GM10248 (cell line): Measurements from ENCODE around the gene AUTS2.

ENCODE experiments used
- CTCF ChIA-PET: fragments of 300-600 bp; sonication (Branson Sonifier 250); formaldehyde crosslinking; extraction: SDS; loops from one replicate; lab custom pipeline; 2021; ENCODE audit warnings: antibody characterized with exemption; lab: Yijun Ruan, JAX
- POLR2A ChIA-PET: fragments of 350-650 bp; sonication (Branson Sonifier 250); formaldehyde crosslinking; extraction: SDS; loops from one replicate; lab custom pipeline; 2020; ENCODE audit warnings: antibody characterized with exemption; lab: Yijun Ruan, JAX
- DNase-seq: peaks from one replicate; pipeline ENCODE4 v3.0.0; 2012; ENCODE audit errors: extremely low spot score
- CTCF ChIP-seq: IDR thresholded peaks from 2 replicates; pipeline ENCODE4 v1.5.1; 2012; ENCODE audit warnings: mild to moderate bottlenecking, low read depth; ENCODE audit errors: extremely low read depth, missing control alignments, control extremely low read depth

The AUTS2 gene

GRCh38 chr7:70834424-70834823 is 1236.1 kb downstream of the AUTS2 start:
- DNase-seq: no peak
- ChIA-PET CTCF (no interaction called here), POLR2A (no interaction called here)
- no peak for TF ChIP-seq CTCF

GRCh38 chr7:70835658-70836057 is 1237.4 kb downstream of the AUTS2 start:
- no peak for TF ChIP-seq CTCF
- no peak for DNase-seq
- CTCF ChIA-PET: no interaction called here
- POLR2A ChIA-PET: no interaction called here

GRCh38 chr7:70836279-70836678 is 1238.0 kb downstream of the AUTS2 start:
- CTCF ChIA-PET: interaction anchor here (3.4 kb wide), 1 partner anchor 7 kb away, joined by 19 read pairs; no protein-coding TSS in a partner anchor
- POLR2A ChIA-PET: no interaction called here
- DNase-seq: no peak
- TF ChIP-seq CTCF: no peak

GRCh38 chr7:70836946-70837345 is 1238.7 kb downstream of the AUTS2 start:
- ChIA-PET POLR2A (no interaction called here), CTCF (interaction anchor here (3.4 kb wide), 1 partner anchor 8 kb away, joined by 19 read pairs; no protein-coding TSS in a partner anchor)
- no peak for TF ChIP-seq CTCF
- no peak for DNase-seq

GRCh38 chr7:70837589-70837988 is 1239.3 kb downstream of the AUTS2 start:
- no peak for TF ChIP-seq CTCF
- no peak for DNase-seq
- ChIA-PET CTCF (interaction anchor here (0.9 to 3.4 kb wide), 2 partner anchors 9 to 23 kb away, joined by 3 to 19 read pairs; no protein-coding TSS in a partner anchor), POLR2A (no interaction called here)

- no peak for TF ChIP-seq CTCF
- CTCF ChIA-PET: interaction anchor here (0.9 to 3.4 kb wide), 3 partner anchors 9 to 895 kb away, joined by 3 to 19 read pairs (median 4); no protein-coding TSS in a partner anchor
- POLR2A ChIA-PET: no interaction called here
- no peak for DNase-seq
These were observed 1240.1 kb downstream of the AUTS2 start for GRCh38 chr7:70838292-70838907.
